ENCODE data around the gene REC114.

DNA sequence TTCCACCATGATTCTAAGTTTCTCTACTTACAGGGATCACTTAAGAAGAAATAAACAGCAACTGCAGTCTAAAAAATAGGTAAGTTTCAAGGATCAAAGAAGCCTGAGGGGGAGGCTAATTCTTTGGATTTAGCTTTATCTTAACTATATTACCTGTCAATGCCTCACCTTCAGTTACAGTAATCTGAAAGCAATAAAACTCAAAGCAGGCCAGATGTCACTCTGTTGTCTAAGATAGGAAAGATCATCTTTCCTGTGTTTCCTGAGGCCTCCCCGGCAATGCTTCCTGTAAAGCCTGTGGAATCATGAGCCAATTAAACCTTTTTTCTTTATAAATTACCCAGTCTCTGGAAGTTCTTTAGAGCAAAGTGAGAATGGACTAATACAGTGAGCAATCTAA is 130.1 kb downstream of the REC114 start:
- TF ChIP-seq EZH2phosphoT487 (IDR thresholded peaks at IDR 0.05; ENCODE audit: borderline replicate concordance) = no peak
- TF ChIP-seq TCF7L2 (IDR thresholded peaks at IDR 0.05; ENCODE audit: borderline replicate concordance, extremely low read depth, insufficient read depth, insufficient read length) = no peak
- TF ChIP-seq, protein P1, sequence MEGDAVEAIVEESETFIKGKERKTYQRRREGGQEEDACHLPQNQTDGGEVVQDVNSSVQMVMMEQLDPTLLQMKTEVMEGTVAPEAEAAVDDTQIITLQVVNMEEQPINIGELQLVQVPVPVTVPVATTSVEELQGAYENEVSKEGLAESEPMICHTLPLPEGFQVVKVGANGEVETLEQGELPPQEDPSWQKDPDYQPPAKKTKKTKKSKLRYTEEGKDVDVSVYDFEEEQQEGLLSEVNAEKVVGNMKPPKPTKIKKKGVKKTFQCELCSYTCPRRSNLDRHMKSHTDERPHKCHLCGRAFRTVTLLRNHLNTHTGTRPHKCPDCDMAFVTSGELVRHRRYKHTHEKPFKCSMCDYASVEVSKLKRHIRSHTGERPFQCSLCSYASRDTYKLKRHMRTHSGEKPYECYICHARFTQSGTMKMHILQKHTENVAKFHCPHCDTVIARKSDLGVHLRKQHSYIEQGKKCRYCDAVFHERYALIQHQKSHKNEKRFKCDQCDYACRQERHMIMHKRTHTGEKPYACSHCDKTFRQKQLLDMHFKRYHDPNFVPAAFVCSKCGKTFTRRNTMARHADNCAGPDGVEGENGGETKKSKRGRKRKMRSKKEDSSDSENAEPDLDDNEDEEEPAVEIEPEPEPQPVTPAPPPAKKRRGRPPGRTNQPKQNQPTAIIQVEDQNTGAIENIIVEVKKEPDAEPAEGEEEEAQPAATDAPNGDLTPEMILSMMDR (IDR thresholded peaks at IDR 0.05 in 2 of 3, conservative IDR thresholded peaks at IDR 0.05 in 1 of 3; ENCODE audit: borderline replicate concordance in 1 of 3, insufficient read depth in 1 of 3, low read depth in 2 of 3, low read length in 2 of 3) = no peak
- TF ChIP-seq POLR2A (IDR thresholded peaks at IDR 0.05; ENCODE audit: borderline replicate concordance, extremely low read depth, insufficient read depth, insufficient read length) = no peak
- TF ChIP-seq, protein P2, sequence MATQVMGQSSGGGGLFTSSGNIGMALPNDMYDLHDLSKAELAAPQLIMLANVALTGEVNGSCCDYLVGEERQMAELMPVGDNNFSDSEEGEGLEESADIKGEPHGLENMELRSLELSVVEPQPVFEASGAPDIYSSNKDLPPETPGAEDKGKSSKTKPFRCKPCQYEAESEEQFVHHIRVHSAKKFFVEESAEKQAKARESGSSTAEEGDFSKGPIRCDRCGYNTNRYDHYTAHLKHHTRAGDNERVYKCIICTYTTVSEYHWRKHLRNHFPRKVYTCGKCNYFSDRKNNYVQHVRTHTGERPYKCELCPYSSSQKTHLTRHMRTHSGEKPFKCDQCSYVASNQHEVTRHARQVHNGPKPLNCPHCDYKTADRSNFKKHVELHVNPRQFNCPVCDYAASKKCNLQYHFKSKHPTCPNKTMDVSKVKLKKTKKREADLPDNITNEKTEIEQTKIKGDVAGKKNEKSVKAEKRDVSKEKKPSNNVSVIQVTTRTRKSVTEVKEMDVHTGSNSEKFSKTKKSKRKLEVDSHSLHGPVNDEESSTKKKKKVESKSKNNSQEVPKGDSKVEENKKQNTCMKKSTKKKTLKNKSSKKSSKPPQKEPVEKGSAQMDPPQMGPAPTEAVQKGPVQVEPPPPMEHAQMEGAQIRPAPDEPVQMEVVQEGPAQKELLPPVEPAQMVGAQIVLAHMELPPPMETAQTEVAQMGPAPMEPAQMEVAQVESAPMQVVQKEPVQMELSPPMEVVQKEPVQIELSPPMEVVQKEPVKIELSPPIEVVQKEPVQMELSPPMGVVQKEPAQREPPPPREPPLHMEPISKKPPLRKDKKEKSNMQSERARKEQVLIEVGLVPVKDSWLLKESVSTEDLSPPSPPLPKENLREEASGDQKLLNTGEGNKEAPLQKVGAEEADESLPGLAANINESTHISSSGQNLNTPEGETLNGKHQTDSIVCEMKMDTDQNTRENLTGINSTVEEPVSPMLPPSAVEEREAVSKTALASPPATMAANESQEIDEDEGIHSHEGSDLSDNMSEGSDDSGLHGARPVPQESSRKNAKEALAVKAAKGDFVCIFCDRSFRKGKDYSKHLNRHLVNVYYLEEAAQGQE (IDR thresholded peaks at IDR 0.05; ENCODE audit: low read depth) = no peak
